GM19455 (cell line): Measurements from ENCODE around the gene ANKRD34C.
"Not testable (repeated sequence)": the region's sequence is repeated elsewhere in the genome, so short reads cannot be mapped to it uniquely, and the experiment has no call there.

ENCODE experiments used
- ATAC-seq: cut with Tn5 transposase; IDR thresholded peaks from one replicate; pipeline ENCODE4 v1.9.1; 2021; ENCODE audit not compliant: unreplicated experiment

The ANKRD34C gene

GRCh38 chr15:79310985-79311900 is 28.7 kb downstream of the ANKRD34C start, which contains the start of gene TMED3:
TSS of gene TMED3 (plus strand) at chr15:79311112. CDS start at chr15:79311250, 138 bp downstream.
- peak; percentile 93 for ATAC-seq

GRCh38 chr15:79311901-79312553 is 29.5 kb downstream of the ANKRD34C start:
- ATAC-seq = no peak

- ATAC-seq = no peak
These were observed 31.7 kb downstream of the ANKRD34C start for GRCh38 chr15:79314186-79314585.

GRCh38 chr15:79314811-79315210 is 32.3 kb downstream of the ANKRD34C start:
- ATAC-seq = no peak

GRCh38 chr15:79315623-79316328 is 33.3 kb downstream of the ANKRD34C start:
- no peak for ATAC-seq

GRCh38 chr15:79316864-79317263 is 34.3 kb downstream of the ANKRD34C start:
- no peak for ATAC-seq

- not testable (repeated sequence) for ATAC-seq
These were observed 37.5 kb downstream of the ANKRD34C start for GRCh38 chr15:79319973-79320372.

- no peak for ATAC-seq
These were observed 39.4 kb downstream of the ANKRD34C start for GRCh38 chr15:79321876-79322275.

- ATAC-seq = no peak
These were observed 39.8 kb downstream of the ANKRD34C start for GRCh38 chr15:79322306-79322705.

GRCh38 chr15:79322945-79323344 is 40.4 kb downstream of the ANKRD34C start:
- ATAC-seq = no peak

- no peak for ATAC-seq
These were observed 46.7 kb downstream of the ANKRD34C start for GRCh38 chr15:79329171-79329611.
